DMS153 (cell line): ENCODE data around the gene GRK2.
"Not testable (repeated sequence)": the region's sequence is repeated elsewhere in the genome, so short reads cannot be mapped to it uniquely, and the experiment has no call there.

Experiments
- DNase-seq: peaks from one replicate; lab custom pipeline; 2025; lab: John Stamatoyannopoulos, UW

The GRK2 gene

GRCh38 chr11:67315325-67315909 lies 49.1 kb downstream of the GRK2 start:
- DNase-seq = no peak

- no peak for DNase-seq
Observed at GRCh38 chr11:67316882-67317204, 50.6 kb downstream of the GRK2 start.

GRCh38 chr11:67317205-67317887 lies 51.1 kb downstream of the GRK2 start:
- peak; percentile 88 for DNase-seq

GRCh38 chr11:67317888-67318555 lies 51.7 kb downstream of the GRK2 start:
- DNase-seq = no peak

GRCh38 chr11:67318876-67319275 lies 52.6 kb downstream of the GRK2 start:
- not testable (repeated sequence) for DNase-seq

- DNase-seq = no peak
Observed at GRCh38 chr11:67320011-67320410, 53.7 kb downstream of the GRK2 start.

- no peak for DNase-seq
Observed at GRCh38 chr11:67320691-67321090, 54.4 kb downstream of the GRK2 start.

- DNase-seq = no peak
Observed at GRCh38 chr11:67321313-67321871, 55.1 kb downstream of the GRK2 start.

- DNase-seq = no peak
Observed at GRCh38 chr11:67322049-67322448, 55.8 kb downstream of the GRK2 start.

GRCh38 chr11:67323526-67323925 lies 57.3 kb downstream of the GRK2 start:
- DNase-seq = no peak

GRCh38 chr11:67332081-67332691 lies 65.9 kb downstream of the GRK2 start:
- DNase-seq = no peak
